CD4-positive, alpha-beta T cell treated with Interleukin-1 beta for 1 hour (primary cell): Measurements from ENCODE around the gene AQP4.

Experiments
- DNase-seq, 2 donors: peaks; one replicate each; pipeline ENCODE4 v3.0.0-alpha.2; 2020 to 2022

Gene AQP4, protein sequence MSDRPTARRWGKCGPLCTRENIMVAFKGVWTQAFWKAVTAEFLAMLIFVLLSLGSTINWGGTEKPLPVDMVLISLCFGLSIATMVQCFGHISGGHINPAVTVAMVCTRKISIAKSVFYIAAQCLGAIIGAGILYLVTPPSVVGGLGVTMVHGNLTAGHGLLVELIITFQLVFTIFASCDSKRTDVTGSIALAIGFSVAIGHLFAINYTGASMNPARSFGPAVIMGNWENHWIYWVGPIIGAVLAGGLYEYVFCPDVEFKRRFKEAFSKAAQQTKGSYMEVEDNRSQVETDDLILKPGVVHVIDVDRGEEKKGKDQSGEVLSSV

DNA sequence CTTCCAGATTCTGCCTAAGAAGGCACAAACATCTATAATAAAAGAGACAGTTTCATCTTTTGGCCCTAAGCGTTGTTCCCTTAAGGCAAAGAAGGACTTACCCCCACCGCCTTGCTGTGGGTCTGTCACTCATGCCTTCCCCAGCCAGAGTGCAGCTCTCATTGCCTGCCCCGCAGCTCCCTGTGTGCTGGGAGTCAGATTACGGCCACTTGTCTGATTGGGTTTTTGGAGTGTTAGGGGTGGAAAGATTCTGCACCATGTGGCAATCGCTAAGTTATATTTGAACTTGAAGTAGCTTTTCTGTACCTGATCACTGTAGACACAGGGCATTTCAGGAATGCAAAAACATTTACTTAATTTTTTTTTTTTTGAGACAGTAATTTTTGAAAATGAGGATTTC lies at the start of gene AQP4:
Gene AQP4 (minus strand): TSS at position 151 of the 400 bp plus-strand sequence. CDS start 18 bp downstream, at position 133.
- DNase-seq = no peak

DNA sequence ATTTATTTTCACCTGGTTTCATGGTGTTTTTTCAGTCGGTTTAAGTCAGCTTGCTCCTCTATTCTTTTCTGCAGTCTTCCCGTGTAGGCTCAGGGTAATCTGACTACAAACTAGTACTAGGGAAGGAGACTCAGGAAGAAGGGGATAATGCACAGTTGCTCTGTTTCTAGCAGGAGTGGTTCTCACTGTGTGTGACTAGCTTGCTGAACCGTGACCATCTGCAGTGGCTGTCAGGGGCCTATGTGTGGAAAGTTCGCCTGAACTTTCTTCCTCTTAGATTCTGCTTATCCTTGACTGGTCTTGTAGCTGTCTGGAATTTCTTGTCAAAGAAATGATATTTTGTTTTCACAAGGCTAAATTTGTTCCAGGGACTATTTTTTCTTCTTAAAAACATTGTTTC lies 46.3 kb upstream of the AQP4 start:
- DNase-seq = no peak

DNA sequence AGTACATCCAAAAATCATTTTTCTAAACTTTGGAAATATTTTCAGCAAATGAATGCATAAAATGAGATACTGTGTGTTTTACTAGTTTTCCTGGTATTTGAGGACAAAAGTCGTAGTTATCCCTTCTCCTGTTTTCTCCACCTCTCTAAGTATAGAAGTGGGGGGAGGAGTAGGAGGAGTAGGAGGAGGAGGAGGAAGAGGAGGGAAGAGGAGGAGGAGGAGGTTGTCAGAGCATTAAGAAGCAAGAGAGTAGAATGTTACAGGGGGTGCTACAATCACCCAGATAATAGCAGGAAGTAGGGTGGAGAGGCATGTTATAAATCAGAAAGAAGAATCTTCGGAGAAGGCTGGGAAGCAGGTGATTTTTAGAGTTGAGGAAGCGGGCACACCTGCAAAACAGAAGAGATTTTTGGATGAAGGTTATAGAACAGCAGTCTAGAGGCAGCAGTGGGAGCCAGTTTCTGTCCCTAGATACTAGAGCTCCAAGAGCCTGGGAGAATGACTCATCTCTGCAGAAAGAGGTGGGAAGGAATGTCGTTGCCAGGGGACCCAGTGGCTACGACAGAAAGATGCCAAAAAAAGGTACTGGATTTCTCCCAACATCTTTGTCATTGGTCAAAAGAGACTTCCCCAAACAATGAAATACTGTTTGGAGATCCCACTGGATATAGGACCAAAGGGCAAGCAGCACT lies 44.2 kb upstream of the AQP4 start:
- no peak for DNase-seq

DNA sequence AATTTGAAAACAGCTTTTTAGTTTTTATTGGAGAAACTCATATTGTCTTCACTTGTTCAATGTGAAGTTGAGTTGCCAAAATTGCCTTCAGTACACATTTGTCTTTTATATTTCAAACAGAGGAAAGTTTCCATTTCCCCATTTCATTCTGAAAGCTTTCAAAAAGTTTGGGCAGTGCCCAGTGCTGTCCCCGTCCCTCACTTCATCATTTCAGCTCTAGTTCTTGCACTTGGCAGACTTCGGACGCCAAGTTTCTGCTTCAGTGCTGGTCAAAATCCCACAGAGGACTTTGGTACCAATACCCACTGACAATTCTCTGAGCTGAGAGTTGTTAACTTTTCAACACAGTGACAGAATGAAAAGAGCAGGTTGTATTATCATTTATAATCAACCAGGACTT lies 43.4 kb upstream of the AQP4 start:
- no peak for DNase-seq

DNA sequence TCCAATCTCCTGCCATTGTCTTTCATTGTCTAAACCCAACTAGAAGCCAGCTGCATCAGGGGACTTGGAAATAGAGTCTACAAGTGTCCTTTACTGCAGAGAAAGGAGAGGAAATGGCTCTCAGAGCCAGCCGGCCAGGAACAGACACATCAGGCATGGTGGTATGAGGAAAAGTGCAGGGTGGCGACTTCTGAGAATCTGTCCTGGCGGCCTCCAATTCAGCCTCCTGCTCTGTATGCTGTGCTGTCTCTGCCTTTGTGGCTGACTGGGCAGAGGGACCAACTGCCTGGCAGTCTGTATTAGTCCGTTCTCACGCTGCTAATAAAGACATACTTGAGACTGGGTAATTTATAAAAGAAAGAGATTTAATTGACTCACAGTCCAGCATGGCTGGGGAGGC lies 36.8 kb upstream of the AQP4 start:
- DNase-seq = no peak

DNA sequence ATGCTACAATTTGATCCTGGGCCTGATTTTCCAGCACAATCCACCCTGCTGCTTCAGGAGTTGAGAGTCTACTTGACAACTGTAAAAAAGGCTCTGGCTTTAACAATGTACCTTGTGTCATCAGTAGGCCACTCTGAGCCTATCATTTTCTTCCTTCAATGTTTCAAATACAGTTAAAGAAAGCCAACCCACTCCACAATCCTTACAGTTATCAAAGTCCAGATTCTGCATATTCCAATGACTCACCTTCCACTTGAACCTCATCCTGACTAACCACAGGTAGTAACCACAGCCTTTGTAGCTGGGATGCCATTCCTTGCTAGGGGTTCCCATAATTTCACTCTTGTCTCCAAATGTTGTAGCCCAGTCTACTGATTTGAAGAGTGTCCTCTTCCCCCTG lies 35.5 kb upstream of the AQP4 start:
- DNase-seq = no peak

DNA sequence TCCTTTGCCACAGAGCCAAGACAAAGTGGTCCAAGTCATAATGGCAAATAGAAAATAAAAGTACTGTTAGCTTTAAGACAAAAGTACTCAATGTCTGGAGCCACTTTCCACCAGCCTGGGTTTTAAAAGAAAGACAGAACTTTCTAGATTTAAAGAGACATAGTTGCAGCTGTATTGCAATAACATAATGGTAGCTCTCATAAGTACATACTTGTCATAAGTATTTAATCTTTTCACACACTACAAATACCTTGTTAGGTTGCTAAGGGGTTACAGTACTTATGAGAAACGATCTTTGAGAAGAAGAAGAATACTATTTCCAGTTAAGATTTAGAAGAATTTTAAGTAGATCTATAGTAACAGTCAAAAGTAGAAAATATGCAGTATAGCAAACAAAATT lies 28.9 kb upstream of the AQP4 start:
- no peak for DNase-seq

DNA sequence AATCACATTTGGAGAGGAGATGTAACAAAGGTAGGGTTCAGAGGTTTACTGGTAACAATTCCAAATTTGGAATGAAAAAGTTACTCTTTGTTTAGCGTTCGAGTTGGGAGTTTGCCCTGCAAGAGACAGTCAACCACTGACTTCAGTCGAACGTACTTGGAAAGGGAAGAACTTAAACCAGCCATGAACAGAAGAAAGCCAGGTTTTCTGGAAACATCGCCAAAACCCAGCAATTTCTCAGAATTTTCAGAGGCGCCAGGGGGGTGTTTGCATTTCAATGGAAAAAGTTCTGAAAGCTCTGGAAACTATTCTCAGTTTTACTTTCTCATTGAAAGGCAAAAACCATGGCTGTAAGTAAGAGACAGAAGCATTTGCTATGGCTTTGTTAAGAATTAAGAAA lies 28.5 kb upstream of the AQP4 start:
- DNase-seq = no peak

DNA sequence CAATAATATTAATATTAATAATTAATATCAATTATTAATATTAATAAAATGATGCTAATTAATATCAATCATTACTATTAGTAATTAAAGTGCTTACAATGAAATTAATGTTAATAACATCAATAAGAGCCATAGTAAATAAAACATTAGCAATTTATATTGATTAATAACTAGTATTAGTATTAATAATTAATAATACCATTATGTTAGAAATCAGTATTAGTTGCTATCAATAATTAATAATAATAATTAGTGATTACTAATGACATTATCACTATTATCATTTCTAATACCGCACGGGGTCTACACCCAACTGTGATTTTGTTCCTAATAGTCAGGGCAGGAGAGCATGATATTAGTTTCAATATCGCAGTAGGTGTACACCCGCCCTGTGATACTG lies 22.8 kb upstream of the AQP4 start:
- no peak for DNase-seq

DNA sequence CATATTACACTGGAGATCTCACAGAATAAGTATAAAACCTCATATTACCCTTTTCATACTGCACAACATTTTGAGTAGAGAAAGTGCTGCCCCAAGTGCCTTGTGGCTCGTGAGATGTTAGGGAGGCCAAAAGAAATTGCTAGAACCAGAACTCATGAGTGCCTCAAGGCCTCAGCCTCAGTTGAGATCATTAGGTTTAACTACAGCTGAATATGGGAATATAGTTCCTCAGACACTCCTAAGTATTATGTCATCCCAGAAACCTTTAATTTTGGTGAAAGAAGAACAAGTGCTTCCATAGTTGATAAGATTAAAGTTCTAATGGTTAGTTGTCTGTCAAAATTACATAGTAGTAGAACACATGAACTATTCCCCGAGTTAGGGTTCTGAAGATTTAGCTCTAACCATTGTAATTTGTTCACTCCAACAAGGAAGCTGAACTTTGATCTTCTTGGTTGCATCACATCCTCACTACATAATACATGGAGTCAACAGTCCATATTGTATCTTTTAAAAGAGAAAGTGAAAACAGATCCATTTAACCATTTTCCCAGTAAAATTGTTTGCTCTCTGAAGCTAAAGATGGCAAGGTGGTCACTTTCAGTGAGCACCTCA lies 9.6 kb upstream of the AQP4 start:
- DNase-seq = no peak

DNA sequence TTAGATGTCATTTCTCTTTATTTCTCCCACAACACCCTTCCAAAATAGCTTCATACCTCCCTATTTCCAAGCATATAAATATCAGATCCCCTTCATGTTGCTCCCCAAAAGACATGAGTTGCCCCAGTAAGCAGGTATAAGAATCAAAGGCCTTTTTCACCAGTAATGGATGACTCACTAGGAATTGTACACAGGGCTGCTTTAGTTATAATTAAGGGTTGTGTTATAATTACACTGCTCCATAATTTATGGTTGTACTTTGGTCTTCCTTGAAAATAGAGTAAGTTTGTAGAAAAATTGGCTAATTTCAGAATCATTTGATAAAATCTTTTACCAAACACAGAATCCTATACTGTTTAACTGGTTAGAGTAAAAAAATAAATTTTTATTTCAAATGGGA lies 8.8 kb upstream of the AQP4 start:
- no peak for DNase-seq

DNA sequence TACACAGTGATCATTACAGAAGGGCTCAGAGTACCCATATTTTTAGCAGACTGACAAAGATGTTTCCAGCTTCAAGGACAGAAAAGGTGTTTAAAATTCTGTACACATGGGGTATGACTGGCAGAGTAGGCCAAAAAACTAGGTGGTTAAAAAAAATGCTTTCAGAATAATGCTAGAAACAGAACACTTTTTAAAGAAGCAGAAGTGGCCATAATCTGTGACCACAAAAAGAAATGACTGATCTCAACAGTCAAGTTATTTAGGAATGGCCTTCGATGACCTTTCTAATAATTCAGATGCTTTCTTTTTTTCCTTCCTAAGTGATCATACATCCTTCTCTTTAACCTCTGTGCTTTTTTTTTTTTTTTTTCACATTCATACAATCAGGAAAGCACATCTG lies 4.1 kb upstream of the AQP4 start:
- DNase-seq = no peak

DNA sequence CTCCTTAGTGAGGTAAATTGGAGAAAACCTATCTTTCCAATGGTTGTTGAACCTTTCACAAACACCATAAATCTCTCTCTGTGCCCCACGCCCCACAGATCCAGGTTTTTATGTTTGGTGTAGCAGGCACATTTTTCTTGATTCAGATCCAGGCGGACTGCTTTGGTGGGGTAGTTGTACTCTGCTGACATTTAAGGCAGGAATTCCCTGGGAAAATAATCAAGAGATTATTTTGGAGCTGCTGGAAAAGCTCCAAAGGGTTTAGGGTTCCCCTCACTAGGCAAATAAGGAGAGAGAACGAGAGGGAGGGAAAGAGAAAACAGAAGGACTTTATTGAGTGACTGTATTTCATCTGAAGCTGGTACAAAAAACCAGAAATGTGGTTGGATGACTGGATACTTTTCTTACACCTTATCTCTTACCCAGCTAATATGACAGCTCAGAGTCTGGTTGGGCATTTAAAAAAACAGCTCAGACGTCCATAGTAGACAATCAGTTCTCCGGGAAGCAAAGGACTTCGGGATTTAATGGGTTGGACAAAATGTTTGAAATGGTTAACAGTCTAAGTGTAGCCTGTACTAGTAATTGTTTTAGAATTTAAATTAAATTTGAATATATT lies 3.6 kb upstream of the AQP4 start:
- DNase-seq = no peak

DNA sequence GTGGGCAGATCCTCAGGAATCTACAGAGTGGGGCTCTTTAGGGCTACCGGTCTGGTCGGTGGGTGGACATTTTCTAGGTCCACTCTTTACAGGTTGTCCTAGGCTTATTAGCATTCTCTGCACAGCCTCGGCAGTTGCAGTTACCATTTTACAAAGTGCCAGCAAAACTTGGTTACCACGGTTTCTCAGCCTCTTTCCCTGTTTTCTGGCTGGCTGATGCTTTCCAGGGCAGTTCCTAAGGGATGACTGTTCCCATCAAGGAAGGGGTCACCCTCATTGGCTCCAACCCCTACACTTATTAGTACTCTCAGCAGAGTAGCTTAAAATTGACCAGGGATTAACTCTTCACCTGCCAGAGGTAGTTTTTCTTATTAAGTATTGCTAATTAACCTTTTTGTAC lies 2.0 kb upstream of the AQP4 start:
- no peak for DNase-seq

DNA sequence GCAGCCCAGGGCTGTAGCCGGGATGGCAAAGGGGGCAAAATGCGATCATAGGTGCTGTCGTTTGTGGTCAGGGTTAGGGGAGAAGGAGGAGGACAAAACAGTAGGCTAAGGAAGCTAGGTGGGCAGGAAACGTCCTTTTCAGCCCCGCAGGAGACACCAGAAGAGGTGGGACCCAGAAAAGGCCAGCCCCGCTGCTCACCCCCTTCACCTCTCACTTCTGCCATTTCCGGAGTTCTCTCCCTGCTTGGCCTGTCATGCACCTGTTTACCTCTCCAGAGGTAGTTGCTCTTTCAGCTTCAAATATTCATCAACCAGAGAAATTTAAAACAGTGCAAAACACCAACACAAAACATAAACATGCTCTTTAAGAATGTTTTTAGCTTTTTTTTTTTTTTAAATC lies 849 bp downstream of the AQP4 start:
- no peak for DNase-seq

DNA sequence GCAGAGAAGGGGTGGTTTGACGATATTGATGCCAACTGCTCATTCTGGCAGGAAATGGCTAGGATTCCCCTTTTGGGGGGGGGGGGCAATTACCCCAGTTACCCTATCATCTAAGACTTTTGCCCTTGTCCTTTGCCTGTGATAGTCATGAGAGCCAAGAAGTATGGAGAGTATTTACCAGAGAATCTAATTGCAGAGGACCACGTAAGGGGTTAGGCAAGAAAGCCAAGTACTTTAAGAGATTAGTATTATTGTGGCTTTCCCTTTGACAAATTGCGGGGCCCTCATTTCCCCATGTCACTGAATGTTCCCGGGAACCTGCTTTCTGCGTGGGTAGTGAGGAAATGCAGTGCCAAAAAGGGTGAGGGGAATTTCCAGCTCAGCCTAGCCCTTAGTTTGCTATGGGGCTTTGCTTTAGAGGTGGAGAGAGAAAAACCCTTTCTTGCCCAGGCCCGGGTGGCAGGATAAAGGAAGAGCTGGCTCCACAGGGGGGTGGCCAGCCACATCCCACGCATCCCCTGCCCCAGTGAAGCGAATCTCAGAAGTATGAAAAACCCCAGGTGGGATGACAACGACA lies 1.5 kb downstream of the AQP4 start:
- no peak for DNase-seq

DNA sequence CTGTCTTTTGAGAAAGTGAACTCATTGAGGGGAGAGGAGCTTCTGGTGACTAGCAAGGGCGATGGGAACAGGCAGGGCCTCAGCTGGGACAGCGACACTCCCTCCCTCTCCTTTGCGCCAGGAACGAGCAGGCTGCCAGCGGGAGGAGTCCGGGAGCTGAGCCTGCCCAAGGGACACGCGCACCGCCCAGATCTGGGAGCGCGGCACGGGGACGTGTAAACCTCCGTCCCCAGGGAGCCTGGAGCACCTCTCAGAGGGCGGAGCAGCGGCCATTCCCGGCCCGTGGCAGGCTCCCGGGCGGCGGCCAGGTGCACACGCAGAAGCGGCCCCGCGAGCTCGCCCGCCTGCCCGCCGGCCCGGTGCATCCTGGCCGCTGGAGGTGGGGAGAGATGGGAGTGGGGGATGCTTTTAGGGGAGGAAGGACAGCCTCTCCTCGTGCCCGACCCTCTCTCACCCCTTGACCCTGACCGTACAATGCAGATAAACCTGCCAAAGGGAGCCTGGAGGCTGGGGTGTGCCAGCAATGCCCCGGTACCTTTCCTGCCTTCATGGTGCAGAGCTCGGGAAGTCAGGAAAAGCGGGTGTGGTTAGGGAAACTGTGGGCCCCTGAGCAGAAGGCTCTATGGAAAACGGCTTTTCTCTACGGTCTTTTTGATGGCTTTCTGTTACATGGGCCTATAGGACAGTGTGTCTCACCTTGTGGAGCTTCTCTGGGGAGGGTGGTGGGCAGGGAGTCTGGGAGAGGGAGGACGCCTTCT lies 2.2 kb downstream of the AQP4 start:
- no peak for DNase-seq

DNA sequence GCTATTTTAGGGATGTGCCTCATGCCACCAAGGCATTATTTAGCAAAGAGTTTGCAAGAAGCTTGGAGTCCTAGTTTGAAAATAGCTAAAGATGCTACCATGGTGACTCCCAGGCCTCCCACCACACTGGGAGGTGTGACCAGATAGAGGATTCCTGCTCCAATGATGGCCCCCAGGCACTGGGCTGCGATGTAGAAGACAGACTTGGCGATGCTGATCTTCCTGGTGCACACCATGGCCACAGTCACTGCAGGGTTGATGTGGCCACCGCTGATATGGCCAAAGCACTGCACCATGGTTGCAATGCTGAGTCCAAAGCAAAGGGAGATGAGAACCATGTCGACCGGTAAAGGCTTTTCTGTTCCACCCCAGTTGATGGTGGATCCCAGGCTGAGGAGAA lies 3.4 kb downstream of the AQP4 start:
- DNase-seq = no peak

DNA sequence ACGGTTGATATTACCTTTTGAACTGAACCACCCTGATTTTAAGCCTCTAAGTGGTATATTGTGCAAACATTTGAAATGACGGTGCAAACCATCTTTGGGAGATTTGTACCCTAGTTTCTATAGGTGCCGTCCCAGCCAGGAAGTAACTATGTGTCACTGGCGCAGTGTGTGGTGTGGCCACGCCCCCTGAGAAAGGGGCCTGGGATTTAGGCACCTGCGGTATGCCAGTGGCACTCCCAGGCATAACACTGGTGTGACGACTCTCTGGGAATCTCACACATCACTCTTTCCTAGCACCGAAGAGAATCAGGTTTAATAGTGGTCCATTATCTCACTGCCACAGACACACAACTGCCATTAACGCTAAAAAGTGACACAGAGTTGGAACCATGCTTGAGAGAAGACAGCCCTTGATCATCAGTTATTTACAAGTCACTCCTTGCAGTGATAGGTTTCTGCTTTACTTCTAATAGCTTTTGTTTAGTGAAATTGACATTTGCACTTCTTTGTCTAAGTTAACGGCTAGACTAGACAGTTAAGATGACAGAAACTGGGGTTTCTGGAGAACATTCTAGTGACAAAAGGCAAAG lies 11.1 kb downstream of the AQP4 start:
- no peak for DNase-seq

DNA sequence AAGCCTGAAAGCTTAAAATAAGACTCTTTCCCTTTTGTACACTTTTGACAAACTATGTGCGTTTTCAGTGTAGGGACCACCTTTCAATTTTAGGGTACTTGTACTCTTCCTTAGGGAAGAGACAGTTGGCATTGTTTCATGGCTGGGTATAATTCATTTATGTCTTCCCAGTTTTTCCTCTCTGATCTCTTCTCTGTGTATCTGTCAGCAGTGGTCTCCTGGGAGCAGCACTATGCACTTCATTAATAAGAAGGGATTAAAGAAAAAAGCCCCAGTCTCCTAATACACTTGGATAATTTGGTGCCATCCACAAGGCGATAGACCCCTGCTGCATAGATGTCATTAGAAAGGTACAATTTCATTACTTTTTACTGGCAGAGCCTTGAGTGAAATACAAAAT lies 12.1 kb downstream of the AQP4 start:
- no peak for DNase-seq

DNA sequence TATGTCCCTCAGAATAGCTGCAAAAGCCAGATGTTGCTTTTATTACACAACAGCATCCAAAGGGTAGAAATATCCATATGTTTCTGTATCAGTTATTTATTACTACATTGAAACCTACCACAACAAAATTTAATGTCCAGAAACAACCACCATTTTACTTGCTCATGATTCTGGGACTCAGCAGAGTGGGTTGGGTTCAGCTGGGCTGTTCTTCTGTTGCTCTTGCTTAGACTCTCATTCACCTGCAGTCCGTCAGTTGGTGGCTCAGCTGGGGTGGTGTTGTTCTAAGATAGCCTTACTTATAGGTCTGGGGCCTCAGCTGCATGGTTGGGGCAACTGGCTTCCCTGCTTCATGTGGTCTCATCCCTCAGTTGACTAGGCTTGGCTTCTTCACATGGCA lies 21.7 kb downstream of the AQP4 start:
- DNase-seq = no peak

DNA sequence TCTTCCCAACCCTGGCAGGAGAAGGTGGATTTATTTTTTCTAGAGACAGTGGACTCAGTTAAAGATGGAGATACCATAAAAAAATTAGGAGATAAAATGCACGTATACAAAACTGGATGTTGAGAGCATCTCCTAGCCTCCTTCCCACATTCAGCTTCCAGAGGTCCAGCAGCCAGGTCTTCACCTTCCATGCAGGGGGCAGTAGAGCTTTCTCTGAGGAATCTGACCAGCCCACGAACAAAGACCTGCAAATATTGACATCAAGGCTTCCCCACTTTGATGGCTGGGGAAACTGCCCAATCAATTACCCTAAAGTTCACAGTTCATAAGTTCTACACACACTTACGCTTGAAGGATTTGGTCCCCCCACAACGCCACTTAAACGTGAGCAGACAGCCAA lies 24.5 kb downstream of the AQP4 start:
- DNase-seq = no peak
